ENCODE measurements around the gene ATP5F1C. TPM values are rescaled to one million over a fixed set of nuclear protein-coding genes. Genes with fewer than 3 reads are reported as not detected.

ATP5F1C gene
- total and polyA plus RNA-seq, 10 donors: 158 to 275 (median 187) TPM

- intact Hi-C loops (cut with DNase I; ENCODE audit: low total_unique reads): no loop called here
- H3K4me3 ChIP-seq: no peak overlapping the region
- peaks cover 5 to 100% (median 85%) of the 10 kb centered on the region in 6 donors for H3K36me3 ChIP-seq
- H3K27me3 ChIP-seq (replicated peaks in 1 of 7): no peaks in the 10 kb centered on the region
- peak overlapping the region in 4 of 8 donors; percentile 13 to 66 (median 40) for H3K27ac ChIP-seq
- no peak for TF ChIP-seq POLR2A (IDR thresholded peaks at IDR 0.05)
- no peak for TF ChIP-seq POLR2AphosphoS5 (IDR thresholded peaks at IDR 0.05)
- TF ChIP-seq, protein P1, sequence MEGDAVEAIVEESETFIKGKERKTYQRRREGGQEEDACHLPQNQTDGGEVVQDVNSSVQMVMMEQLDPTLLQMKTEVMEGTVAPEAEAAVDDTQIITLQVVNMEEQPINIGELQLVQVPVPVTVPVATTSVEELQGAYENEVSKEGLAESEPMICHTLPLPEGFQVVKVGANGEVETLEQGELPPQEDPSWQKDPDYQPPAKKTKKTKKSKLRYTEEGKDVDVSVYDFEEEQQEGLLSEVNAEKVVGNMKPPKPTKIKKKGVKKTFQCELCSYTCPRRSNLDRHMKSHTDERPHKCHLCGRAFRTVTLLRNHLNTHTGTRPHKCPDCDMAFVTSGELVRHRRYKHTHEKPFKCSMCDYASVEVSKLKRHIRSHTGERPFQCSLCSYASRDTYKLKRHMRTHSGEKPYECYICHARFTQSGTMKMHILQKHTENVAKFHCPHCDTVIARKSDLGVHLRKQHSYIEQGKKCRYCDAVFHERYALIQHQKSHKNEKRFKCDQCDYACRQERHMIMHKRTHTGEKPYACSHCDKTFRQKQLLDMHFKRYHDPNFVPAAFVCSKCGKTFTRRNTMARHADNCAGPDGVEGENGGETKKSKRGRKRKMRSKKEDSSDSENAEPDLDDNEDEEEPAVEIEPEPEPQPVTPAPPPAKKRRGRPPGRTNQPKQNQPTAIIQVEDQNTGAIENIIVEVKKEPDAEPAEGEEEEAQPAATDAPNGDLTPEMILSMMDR (IDR thresholded peaks at IDR 0.05 in 8 of 11, conservative IDR thresholded peaks at IDR 0.05 in 3 of 11): no peak
- H3K9me3 ChIP-seq: no peaks in the 10 kb centered on the region
- no peak for DNase-seq
- WGBS, 5 donors: 25 to 42% (median 34%) methylated on average over 5 of the region's 5 CpGs
- H3K4me1 ChIP-seq: peaks cover 0 to 16% (median 5%) of the 10 kb centered on the region in 6 donors
Measured at GRCh38 chr10:7763929-7764328, 24.0 kb upstream of the ATP5F1C start.

GRCh38 chr10:7766241-7766640 lies 21.7 kb upstream of the ATP5F1C start:
- Histone ChIP-seq H3K27me3 (replicated peaks in 1 of 7) (no peaks in the 10 kb centered on the region), H3K4me3 (no peak overlapping the region), H3K9me3 (no peaks in the 10 kb centered on the region), H3K27ac (no peak overlapping the region), H3K4me1 (peaks cover 0 to 16% (median 5%) of the 10 kb centered on the region in 6 donors), H3K36me3 (peaks cover 3 to 100% (median 83%) of the 10 kb centered on the region in 6 donors)
- intact Hi-C loops (cut with DNase I; ENCODE audit: low total_unique reads): no loop called here
- DNase-seq: no peak
- TF ChIP-seq, protein P1 (IDR thresholded peaks at IDR 0.05 in 8 of 11, conservative IDR thresholded peaks at IDR 0.05 in 3 of 11): no peak
- no peak for TF ChIP-seq POLR2AphosphoS5 (IDR thresholded peaks at IDR 0.05)
- WGBS, 5 donors: 91 to 97% (median 96%) methylated on average over 3 of the region's 3 CpGs

GRCh38 chr10:7767209-7767608 lies 20.8 kb upstream of the ATP5F1C start:
- H3K4me3 ChIP-seq: no peak overlapping the region
- intact Hi-C loops (cut with DNase I; ENCODE audit: low total_unique reads): no loop called here
- H3K4me1 ChIP-seq: peaks cover 0 to 16% (median 5%) of the 10 kb centered on the region in 6 donors
- TF ChIP-seq, protein P1 (IDR thresholded peaks at IDR 0.05 in 8 of 11, conservative IDR thresholded peaks at IDR 0.05 in 3 of 11): no peak
- TF ChIP-seq POLR2A (IDR thresholded peaks at IDR 0.05) (no peak), POLR2AphosphoS5 (IDR thresholded peaks at IDR 0.05) (no peak)
- WGBS, 5 donors: 92 to 98% (median 95%) methylated on average over 10 of the region's 10 CpGs
- no peak for DNase-seq
- no peaks in the 10 kb centered on the region for H3K9me3 ChIP-seq
- peaks cover 0 to 100% (median 79%) of the 10 kb centered on the region in 6 donors for H3K36me3 ChIP-seq
- H3K27me3 ChIP-seq (replicated peaks in 1 of 7): no peaks in the 10 kb centered on the region
- no peak overlapping the region for H3K27ac ChIP-seq

GRCh38 chr10:7768417-7768816 lies 19.6 kb upstream of the ATP5F1C start:
- intact Hi-C loops (cut with DNase I; ENCODE audit: low total_unique reads): no loop called here
- 82 to 99% (median 96%) methylated on average over 7 of the region's 7 CpGs for WGBS, 5 donors
- Histone ChIP-seq H3K27me3 (replicated peaks in 1 of 7) (no peaks in the 10 kb centered on the region), H3K9me3 (no peaks in the 10 kb centered on the region), H3K4me3 (no peak overlapping the region), H3K4me1 (peaks cover 0 to 12% (median 5%) of the 10 kb centered on the region in 6 donors), H3K27ac (no peak overlapping the region), H3K36me3 (peaks cover 0 to 100% (median 72%) of the 10 kb centered on the region in 6 donors)
- TF ChIP-seq POLR2A (IDR thresholded peaks at IDR 0.05): no peak
- no peak for TF ChIP-seq POLR2AphosphoS5 (IDR thresholded peaks at IDR 0.05)
- TF ChIP-seq, protein P1 (IDR thresholded peaks at IDR 0.05 in 8 of 11, conservative IDR thresholded peaks at IDR 0.05 in 3 of 11): no peak
- no peak for DNase-seq

All from spleen (tissue), 11 donors.